ENCODE results near the gene ULK4. TPM values are rescaled to one million over a fixed set of nuclear protein-coding genes. Genes with fewer than 3 reads are reported as not detected.

ULK4 gene
- total and polyA plus RNA-seq, 2 of the 8 experiments (the other 6 are each of a cell fraction or from before 2014, with no cell fraction given), result 3.0 to 10.8 TPM

- Histone ChIP-seq H3K18ac (ENCODE audit: extremely low read depth, low read length) (no peak overlapping the region), H2AK5ac (ENCODE audit: low read depth, low read length) (no peak overlapping the region), H3K79me1 (ENCODE audit: low read depth, low read length) (no peaks in the 10 kb centered on the region), H2BK5ac (ENCODE audit: low read depth, low read length) (no peak overlapping the region), H3K27me3 (replicated peaks in 1 of 4; ENCODE audit: control insufficient read depth in 3 of 4, extremely low read depth in 1 of 4, insufficient read depth in 3 of 4, low read length in 3 of 4) (no peaks in the 10 kb centered on the region), H3K4me2 (ENCODE audit: insufficient read depth in 1 of 2, low read depth in 2 of 2, low read length in 2 of 2) (no peak overlapping the region), H2BK120ac (replicated peaks; ENCODE audit: low read depth, low read length) (no peak overlapping the region), H3K79me2 (ENCODE audit: control insufficient read depth in 1 of 2, insufficient read depth in 2 of 2, low read length in 2 of 2) (no peaks in the 10 kb centered on the region), H3K4ac (replicated peaks; ENCODE audit: insufficient read length, low read depth, low read length) (no peak overlapping the region), H3K27ac (ENCODE audit: low read depth, low read length) (no peak overlapping the region), H2BK20ac (ENCODE audit: low read length) (no peak overlapping the region), H3K9ac (replicated peaks in 1 of 4; ENCODE audit: extremely low read depth in 1 of 4, low read depth in 3 of 4, low read length in 3 of 4) (no peak overlapping the region), H3K4me1 (replicated peaks in 1 of 4; ENCODE audit: control insufficient read depth in 3 of 4, insufficient read depth in 4 of 4, low read length in 3 of 4) (no peaks in the 10 kb centered on the region), H3K23me2 (ENCODE audit: low read depth, low read length) (no peaks in the 10 kb centered on the region), H3K4me3 (ENCODE audit: extremely low read depth in 1 of 4, insufficient read depth in 2 of 4, low read depth in 3 of 4, low read length in 4 of 4) (no peak overlapping the region), H4K8ac (ENCODE audit: extremely low read depth, insufficient read depth, low read length) (no peak overlapping the region), H2BK15ac (ENCODE audit: low read length) (no peak overlapping the region), H3K56ac (replicated peaks; ENCODE audit: insufficient read length, low read depth, low read length) (no peak overlapping the region), H3K9me3 (ENCODE audit: insufficient read depth in 2 of 2, low read depth in 1 of 2, low read length in 1 of 2) (no peaks in the 10 kb centered on the region), H4K5ac (ENCODE audit: insufficient read length, low read depth, low read length) (no peak overlapping the region), H2BK12ac (ENCODE audit: low read depth, low read length) (no peak overlapping the region), H3K23ac (ENCODE audit: insufficient read length) (no peak overlapping the region), H4K20me1 (replicated peaks in 1 of 2; ENCODE audit: control insufficient read depth in 1 of 2, insufficient read depth in 2 of 2, low read length in 2 of 2) (no peaks in the 10 kb centered on the region), H4K91ac (replicated peaks; ENCODE audit: insufficient read length, low read length) (no peak overlapping the region), H2AFZ (ENCODE audit: low read length) (no peak overlapping the region), H3K36me3 (ENCODE audit: control insufficient read depth in 2 of 4, insufficient read depth in 4 of 4, low read length in 3 of 4) (no peaks in the 10 kb centered on the region), H3K14ac (ENCODE audit: insufficient read length) (no peak overlapping the region)
- FAIRE-seq (peak; percentile 7), DNase-seq (ENCODE audit: low read depth in 1 of 2, low spot score in 2 of 2) (no peak)
- ChIA-PET CTCF (ENCODE audit: partially characterized antibody) (interaction anchor here (1.2 to 1.6 kb wide), 4 partner anchors 12 to 142 kb away, joined by 3 to 4 read pairs (median 4); no protein-coding TSS in a partner anchor), POLR2A (ENCODE audit: partially characterized antibody) (no interaction called here)
- 88% methylated on average over 2 of the region's 2 CpGs; no CpG with 5 or more reads in 1 of the 2 experiments for WGBS, 2 experiments (ENCODE audit: extremely low coverage in 1 of 2, insufficient coverage in 1 of 2, insufficient read length in 1 of 2, insufficient replicate concordance in 2 of 2, low coverage in 1 of 2, low lambda C conversion rate in 2 of 2, missing lambda C conversion rate in 1 of 2)
- TF ChIP-seq JUND (IDR thresholded peaks at IDR 0.05; ENCODE audit: low read length) (no peak), SIN3A (conservative IDR thresholded peaks at IDR 0.05 in 1 of 2, IDR thresholded peaks at IDR 0.05 in 1 of 2; ENCODE audit: low read depth in 1 of 2, low read length in 2 of 2) (no peak), HDAC2 (IDR thresholded peaks at IDR 0.05; ENCODE audit: borderline replicate concordance in 1 of 2, low read depth in 2 of 2, low read length in 2 of 2) (no peak), POU5F1 (IDR thresholded peaks at IDR 0.05; ENCODE audit: low read depth, low read length) (no peak), JUN (IDR thresholded peaks at IDR 0.05; ENCODE audit: low read depth, low read length) (no peak), SIRT6 (IDR thresholded peaks at IDR 0.05; ENCODE audit: low read length) (no peak), TCF12 (IDR thresholded peaks at IDR 0.05; ENCODE audit: low read depth, low read length) (no peak), SUZ12 (IDR thresholded peaks at IDR 0.05; ENCODE audit: low read length) (no peak), MAFK (IDR thresholded peaks at IDR 0.05; ENCODE audit: low read depth, low read length) (no peak), EGR1 (IDR thresholded peaks at IDR 0.05; ENCODE audit: borderline replicate concordance, low read depth, low read length) (no peak), EZH2 (IDR thresholded peaks at IDR 0.05; ENCODE audit: low read depth, low read length, severe bottlenecking) (no peak)
- TF ChIP-seq, protein P1, sequence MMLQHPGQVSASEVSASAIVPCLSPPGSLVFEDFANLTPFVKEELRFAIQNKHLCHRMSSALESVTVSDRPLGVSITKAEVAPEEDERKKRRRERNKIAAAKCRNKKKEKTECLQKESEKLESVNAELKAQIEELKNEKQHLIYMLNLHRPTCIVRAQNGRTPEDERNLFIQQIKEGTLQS (IDR thresholded peaks at IDR 0.05; ENCODE audit: insufficient read depth, low read depth, low read length), result no peak
Measured at GRCh38 chr3:41592753-41593510, 369.0 kb downstream of the ULK4 start.

All from H1 (cell line).